ENCODE measurements around the gene SMOC1. TPM values are rescaled to one million over a fixed set of nuclear protein-coding genes. Genes with fewer than 3 reads are reported as not detected.

The SMOC1 gene
- total RNA-seq, 2 donors from 2014 or later = not detected

- no peaks in the 10 kb centered on the region for H3K9me3 ChIP-seq (ENCODE audit: control insufficient read depth, low read length)
- Mint-ChIP-seq H3K27me3 (ENCODE audit: insufficient read depth) (peaks cover 10% of the 10 kb centered on the region), H3K27ac (no peak overlapping the region), H3K9me3 (no peaks in the 10 kb centered on the region), H3K4me1 (no peaks in the 10 kb centered on the region), H3K36me3 (ENCODE audit: low read depth) (no peaks in the 10 kb centered on the region), H3K4me3 (no peak overlapping the region)
- H3K27ac ChIP-seq (ENCODE audit: low read depth, low read length) = no peak overlapping the region
- no peak overlapping the region for H3K4me3 ChIP-seq (ENCODE audit: low read length)
- no peaks in the 10 kb centered on the region for H3K36me3 ChIP-seq (ENCODE audit: control insufficient read depth, insufficient read depth, low read length)
- peaks cover 24% of the 10 kb centered on the region for H3K27me3 ChIP-seq (ENCODE audit: control insufficient read depth, insufficient read depth, low read length, poor library complexity, severe bottlenecking)
- no peak for DNase-seq
- TF ChIP-seq, protein P1, sequence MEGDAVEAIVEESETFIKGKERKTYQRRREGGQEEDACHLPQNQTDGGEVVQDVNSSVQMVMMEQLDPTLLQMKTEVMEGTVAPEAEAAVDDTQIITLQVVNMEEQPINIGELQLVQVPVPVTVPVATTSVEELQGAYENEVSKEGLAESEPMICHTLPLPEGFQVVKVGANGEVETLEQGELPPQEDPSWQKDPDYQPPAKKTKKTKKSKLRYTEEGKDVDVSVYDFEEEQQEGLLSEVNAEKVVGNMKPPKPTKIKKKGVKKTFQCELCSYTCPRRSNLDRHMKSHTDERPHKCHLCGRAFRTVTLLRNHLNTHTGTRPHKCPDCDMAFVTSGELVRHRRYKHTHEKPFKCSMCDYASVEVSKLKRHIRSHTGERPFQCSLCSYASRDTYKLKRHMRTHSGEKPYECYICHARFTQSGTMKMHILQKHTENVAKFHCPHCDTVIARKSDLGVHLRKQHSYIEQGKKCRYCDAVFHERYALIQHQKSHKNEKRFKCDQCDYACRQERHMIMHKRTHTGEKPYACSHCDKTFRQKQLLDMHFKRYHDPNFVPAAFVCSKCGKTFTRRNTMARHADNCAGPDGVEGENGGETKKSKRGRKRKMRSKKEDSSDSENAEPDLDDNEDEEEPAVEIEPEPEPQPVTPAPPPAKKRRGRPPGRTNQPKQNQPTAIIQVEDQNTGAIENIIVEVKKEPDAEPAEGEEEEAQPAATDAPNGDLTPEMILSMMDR (conservative IDR thresholded peaks at IDR 0.05) = no peak
- no peak overlapping the region for H3K9ac ChIP-seq (ENCODE audit: extremely low read depth, low read length, poor library complexity, severe bottlenecking)
- 86 to 95% methylated on average over 3 to 5 of the region's 5 CpGs for whole genome bisulfite sequencing, 2 experiments (ENCODE audit: insufficient coverage in 1 of 2, insufficient read length in 1 of 2)
- no peaks in the 10 kb centered on the region for H3K4me1 ChIP-seq (ENCODE audit: control insufficient read depth, insufficient read depth, low read length)
Observed at GRCh38 chr14:70067810-70068209, 188.6 kb downstream of the SMOC1 start.

DNA sequence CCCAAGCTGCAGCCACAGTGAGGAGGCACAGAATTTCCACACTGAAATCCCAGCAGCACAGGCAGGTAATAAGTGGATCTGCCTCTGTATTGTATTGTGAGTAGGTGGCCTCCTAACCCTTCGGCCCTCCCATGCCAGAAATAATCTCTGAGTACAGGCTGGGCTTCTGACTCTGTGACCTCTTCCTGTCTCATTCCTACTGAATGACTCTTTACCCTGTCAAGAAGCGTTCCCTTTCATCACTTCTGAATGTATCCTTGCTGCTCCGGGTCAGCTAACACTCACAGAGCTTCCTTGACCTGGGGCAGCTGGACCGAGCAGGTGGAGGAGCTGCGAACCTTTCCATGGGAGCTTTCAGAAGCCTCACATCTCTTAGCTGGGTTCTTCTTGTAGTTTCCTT lies 190.0 kb downstream of the SMOC1 start:
- peaks cover 16% of the 10 kb centered on the region for H3K27me3 ChIP-seq (ENCODE audit: control insufficient read depth, insufficient read depth, low read length, poor library complexity, severe bottlenecking)
- H3K9ac ChIP-seq (ENCODE audit: extremely low read depth, low read length, poor library complexity, severe bottlenecking) = no peak overlapping the region
- no peak for DNase-seq
- WGBS, 2 experiments (ENCODE audit: insufficient coverage in 1 of 2, insufficient read length in 1 of 2) = 73 to 88% methylated on average over 5 of the region's 5 CpGs
- TF ChIP-seq, protein P1 (conservative IDR thresholded peaks at IDR 0.05) = no peak
- H3K36me3 Mint-ChIP-seq (ENCODE audit: low read depth) = no peaks in the 10 kb centered on the region
- H3K27ac Mint-ChIP-seq = no peak overlapping the region
- no peak overlapping the region for H3K27ac ChIP-seq (ENCODE audit: low read depth, low read length)
- H3K9me3 Mint-ChIP-seq = no peaks in the 10 kb centered on the region
- H3K4me1 Mint-ChIP-seq = no peaks in the 10 kb centered on the region
- H3K4me3 ChIP-seq (ENCODE audit: low read length) = no peak overlapping the region
- no peaks in the 10 kb centered on the region for H3K4me1 ChIP-seq (ENCODE audit: control insufficient read depth, insufficient read depth, low read length)
- H3K36me3 ChIP-seq (ENCODE audit: control insufficient read depth, insufficient read depth, low read length) = no peaks in the 10 kb centered on the region
- H3K4me3 Mint-ChIP-seq = no peak overlapping the region
- peaks cover 5% of the 10 kb centered on the region for H3K27me3 Mint-ChIP-seq (ENCODE audit: insufficient read depth)
- no peaks in the 10 kb centered on the region for H3K9me3 ChIP-seq (ENCODE audit: control insufficient read depth, low read length)

DNA sequence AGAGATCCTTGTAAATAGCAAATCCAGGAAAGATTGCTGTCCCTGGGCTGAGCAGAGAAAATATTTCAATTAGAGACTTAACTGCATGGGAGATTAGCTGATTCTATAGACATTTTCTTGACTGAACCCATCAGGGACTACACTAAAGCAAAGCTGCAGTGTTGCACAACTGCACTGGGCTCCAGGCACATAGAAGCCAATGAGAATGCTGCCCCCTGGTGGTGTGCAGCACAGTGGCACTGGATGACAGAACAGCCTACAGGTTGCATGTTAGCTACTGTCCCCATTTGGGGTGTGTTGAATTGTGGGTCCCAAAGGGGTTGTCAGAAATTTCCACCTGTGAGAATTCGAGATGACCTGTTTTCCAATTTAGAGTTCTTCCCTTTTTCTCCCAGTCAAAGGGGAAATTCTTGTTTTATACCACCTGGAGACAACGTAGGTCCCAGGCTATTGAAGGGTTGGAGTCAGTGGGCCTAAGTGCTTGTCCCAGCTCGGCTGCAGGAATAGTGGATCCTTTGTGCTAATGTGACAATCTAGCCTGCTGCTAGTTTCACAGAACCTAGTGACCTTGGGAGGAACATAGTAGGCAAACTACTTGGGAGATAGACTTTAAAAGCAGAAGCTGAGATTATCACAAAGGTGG lies 194.8 kb downstream of the SMOC1 start:
- peak; percentile 89 for DNase-seq
- Histone ChIP-seq H3K4me3 (ENCODE audit: low read length) (no peak overlapping the region), H3K36me3 (ENCODE audit: control insufficient read depth, insufficient read depth, low read length) (no peaks in the 10 kb centered on the region), H3K9ac (ENCODE audit: extremely low read depth, low read length, poor library complexity, severe bottlenecking) (no peak overlapping the region), H3K27me3 (ENCODE audit: control insufficient read depth, insufficient read depth, low read length, poor library complexity, severe bottlenecking) (peaks cover 16% of the 10 kb centered on the region), H3K4me1 (ENCODE audit: control insufficient read depth, insufficient read depth, low read length) (no peaks in the 10 kb centered on the region), H3K9me3 (ENCODE audit: control insufficient read depth, low read length) (no peaks in the 10 kb centered on the region), H3K27ac (ENCODE audit: low read depth, low read length) (no peak overlapping the region)
- TF ChIP-seq, protein P1 (conservative IDR thresholded peaks at IDR 0.05) = peak; percentile 99
- peaks cover 5% of the 10 kb centered on the region for H3K27me3 Mint-ChIP-seq (ENCODE audit: insufficient read depth)
- no peaks in the 10 kb centered on the region for H3K36me3 Mint-ChIP-seq (ENCODE audit: low read depth)
- no peak overlapping the region for H3K4me3 Mint-ChIP-seq
- no peak overlapping the region for H3K27ac Mint-ChIP-seq
- no peaks in the 10 kb centered on the region for H3K4me1 Mint-ChIP-seq
- H3K9me3 Mint-ChIP-seq = no peaks in the 10 kb centered on the region
- WGBS, 2 experiments (ENCODE audit: insufficient coverage in 1 of 2, insufficient read length in 1 of 2) = 62% methylated on average over 3 of the region's 3 CpGs; no CpG with 5 or more reads in 1 of the 2 experiments

Data from endodermal cell (in vitro differentiated cells).